Activated CD4-positive, CD25-positive, alpha-beta regulatory T cell (primary cell): Measurements from ENCODE around the gene ADAMTS15.

Experiments used
- DNase-seq, 4 experiments: peaks; one replicate each; lab custom pipeline; 2025; lab: John Stamatoyannopoulos, UW

Gene ADAMTS15, protein sequence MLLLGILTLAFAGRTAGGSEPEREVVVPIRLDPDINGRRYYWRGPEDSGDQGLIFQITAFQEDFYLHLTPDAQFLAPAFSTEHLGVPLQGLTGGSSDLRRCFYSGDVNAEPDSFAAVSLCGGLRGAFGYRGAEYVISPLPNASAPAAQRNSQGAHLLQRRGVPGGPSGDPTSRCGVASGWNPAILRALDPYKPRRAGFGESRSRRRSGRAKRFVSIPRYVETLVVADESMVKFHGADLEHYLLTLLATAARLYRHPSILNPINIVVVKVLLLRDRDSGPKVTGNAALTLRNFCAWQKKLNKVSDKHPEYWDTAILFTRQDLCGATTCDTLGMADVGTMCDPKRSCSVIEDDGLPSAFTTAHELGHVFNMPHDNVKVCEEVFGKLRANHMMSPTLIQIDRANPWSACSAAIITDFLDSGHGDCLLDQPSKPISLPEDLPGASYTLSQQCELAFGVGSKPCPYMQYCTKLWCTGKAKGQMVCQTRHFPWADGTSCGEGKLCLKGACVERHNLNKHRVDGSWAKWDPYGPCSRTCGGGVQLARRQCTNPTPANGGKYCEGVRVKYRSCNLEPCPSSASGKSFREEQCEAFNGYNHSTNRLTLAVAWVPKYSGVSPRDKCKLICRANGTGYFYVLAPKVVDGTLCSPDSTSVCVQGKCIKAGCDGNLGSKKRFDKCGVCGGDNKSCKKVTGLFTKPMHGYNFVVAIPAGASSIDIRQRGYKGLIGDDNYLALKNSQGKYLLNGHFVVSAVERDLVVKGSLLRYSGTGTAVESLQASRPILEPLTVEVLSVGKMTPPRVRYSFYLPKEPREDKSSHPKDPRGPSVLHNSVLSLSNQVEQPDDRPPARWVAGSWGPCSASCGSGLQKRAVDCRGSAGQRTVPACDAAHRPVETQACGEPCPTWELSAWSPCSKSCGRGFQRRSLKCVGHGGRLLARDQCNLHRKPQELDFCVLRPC

GRCh38 chr11:130448416-130449309 is at the start of gene ADAMTS15:
TSS of gene ADAMTS15 (plus strand) at chr11:130448645. CDS start at chr11:130448974, 329 bp downstream.
- no peak for DNase-seq

DNA sequence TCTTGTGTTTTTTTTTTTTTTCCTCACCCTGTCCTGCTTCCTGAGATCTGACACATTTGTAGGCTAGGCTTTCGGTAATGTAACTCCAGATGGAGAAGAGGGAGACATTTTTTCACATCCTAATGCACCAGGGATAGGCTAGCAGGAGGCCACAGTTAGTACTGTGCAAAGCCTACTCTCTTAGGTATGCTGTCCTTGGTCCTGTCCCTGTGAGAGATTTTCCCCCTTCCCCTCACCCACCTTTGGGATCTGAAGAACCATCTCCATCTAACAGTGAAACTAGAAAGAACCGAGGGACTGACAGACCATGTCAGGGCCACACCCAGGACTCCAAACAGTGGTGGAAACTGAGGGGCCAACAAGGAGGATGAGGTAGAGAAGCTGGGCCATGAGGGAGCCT is 49.2 kb upstream of the ADAMTS15 start:
- no peak for DNase-seq

DNA sequence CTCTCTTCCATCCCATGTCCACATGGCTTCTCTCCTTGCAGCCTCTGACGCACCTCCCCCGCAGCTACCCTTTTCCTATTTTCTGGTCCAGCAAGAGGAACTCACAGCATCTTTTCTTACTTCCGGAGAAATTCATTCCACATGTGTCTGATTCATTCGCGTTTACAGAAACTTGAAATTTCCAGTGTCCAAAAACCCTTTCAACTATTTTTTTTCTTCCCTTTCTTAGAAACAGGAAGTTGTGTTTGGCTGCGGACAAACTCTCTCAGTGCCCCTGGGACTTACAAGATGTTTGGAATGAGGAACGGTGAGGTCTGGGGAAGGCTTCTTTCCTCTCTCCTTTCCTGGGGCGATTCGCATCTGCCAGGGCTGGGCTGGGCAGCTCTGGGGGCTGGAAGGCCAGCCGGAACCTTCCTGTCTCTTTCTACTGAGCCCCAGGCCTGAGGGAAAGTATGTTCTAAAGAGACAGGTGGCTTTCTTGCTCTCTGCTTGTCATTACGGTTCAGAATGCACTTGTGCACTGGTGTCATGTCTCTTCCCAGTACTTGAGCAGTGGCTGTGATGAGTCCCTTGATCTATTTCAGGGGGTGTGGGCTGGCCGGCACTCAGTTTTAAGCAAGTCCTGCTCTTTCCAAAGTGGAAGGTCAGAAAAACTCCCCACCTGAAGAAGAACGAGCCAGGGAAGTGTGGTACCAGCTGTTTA is 47.5 kb upstream of the ADAMTS15 start:
- no peak for DNase-seq

DNA sequence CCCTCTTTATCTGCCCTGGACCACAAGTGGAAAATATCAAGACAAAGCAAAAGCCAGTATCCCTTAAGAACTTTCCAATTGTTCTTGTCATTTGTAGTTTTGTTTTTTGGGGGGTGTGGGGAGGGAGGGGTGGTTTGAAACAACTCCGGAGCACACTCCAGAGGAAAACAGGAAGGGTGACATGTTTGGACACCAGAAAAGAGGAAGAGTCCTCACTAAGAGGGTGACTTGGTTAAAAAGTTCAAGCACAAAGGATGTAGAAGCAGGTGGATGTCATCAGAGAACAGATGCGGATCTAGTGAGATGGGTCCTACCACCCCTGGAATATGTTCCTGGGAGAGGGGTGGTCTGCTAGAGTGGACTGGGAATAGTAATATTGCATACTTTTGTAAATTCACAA is 45.9 kb upstream of the ADAMTS15 start:
- no peak for DNase-seq

DNA sequence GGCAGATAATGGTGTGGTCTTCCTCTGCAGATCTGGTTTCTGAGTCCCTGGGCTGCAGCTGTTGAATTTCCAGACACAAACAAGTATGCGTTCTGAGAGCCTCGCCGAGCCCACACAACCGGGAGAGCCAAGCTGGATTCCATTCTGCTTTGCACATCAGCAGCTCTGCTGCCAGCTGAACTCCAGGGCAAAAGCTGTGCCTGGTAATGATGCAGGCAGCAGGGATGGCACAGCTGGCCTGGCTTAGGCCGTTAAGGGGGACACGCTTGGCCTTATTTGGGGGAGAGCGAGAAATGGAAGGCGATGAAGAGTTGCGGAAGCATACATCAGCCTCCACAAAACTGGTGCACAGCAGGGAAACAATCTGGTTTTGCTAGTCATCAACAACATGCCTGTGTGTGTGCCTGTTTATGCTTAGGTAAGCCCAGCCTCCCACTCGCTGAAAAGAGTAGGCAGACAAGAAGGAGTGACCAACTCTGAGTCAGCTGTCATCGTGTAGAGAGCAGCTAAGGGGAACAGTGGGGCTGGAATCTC is 45.1 kb upstream of the ADAMTS15 start:
- no peak for DNase-seq

DNA sequence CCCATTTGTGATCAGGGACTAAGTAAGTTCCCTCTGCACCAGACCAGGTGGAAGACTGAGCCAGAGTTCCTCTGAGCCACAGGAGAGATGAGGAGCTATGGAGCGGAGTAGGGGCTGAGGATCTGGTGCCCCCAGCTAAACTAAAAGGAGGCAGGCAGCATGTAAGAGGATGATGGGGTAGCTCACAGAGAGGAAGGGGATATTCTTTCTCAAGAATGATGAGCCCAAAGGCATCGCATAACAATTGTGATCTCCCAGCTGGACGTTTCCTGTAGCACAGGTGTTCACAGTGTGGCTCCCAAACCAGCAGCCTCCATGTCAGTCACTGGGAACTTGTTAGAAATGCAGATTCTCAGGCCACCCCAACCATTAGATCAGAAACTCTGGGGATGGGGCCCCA is 44.5 kb upstream of the ADAMTS15 start:
- DNase-seq, result no peak

DNA sequence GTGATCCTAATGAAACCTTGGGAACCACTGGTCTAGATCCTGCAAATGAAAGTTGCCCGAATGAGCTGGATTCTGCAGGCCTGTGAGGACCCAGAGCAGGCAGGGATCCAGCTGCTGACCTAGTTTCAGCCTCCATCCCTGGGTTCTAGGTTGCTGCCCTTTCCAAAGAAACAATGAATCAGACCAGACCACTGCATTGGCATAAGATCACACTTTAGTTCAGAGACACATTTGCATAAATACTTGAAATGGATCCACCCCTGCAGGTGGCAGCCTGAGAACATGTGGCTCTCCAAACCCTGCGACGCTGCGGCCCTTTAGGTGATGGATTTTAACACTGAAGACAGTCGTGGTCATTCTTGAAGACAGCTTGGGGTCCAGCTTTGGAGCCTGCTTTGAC is 43.7 kb upstream of the ADAMTS15 start:
- DNase-seq, result no peak

GRCh38 chr11:130405428-130405827 is 43.0 kb upstream of the ADAMTS15 start:
- no peak for DNase-seq

GRCh38 chr11:130407978-130408377 is 40.5 kb upstream of the ADAMTS15 start:
- no peak for DNase-seq

DNA sequence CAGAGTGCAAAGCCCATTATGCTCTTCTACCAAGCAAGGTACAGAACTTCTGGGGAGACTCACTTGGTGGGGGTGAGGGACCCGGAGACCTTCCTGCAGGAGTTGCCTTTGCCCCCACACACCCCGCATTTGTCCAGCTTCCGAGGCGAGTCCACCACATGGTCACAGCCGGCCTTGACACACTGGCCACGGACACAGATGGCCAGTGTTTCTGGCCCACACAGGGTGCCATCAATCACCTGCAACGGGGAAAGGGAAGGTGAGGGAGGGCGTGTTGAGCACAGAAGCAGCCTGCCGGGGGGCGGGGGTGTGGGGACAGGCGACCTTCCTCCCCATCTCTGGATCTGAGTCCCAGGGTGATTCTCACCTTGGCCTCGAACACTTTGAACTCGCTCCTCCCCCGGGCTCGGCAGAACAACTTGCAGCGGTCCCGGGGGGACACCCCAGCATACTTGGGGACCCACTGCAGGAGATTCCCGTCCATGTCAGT is 40.0 kb upstream of the ADAMTS15 start:
- DNase-seq, result no peak

DNA sequence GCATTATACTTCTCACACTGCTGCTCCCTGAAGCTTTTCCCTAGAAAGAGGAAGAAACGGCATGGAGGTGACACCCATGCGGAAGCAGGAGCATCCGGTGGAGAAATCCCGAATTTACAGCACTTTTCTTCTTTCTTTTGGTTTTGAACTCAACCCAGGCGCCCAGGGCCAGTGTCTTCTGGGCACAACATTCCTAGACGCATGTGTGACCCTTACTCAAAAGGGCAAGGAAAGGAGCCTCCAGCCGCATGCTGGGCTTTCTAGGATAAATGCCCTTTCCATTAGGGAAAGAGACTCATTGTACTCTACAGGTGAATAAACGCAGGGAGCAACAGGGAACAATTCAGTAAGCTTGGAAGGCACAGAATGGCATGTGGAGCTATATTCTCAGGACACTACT is 39.5 kb upstream of the ADAMTS15 start:
- DNase-seq, result no peak

DNA sequence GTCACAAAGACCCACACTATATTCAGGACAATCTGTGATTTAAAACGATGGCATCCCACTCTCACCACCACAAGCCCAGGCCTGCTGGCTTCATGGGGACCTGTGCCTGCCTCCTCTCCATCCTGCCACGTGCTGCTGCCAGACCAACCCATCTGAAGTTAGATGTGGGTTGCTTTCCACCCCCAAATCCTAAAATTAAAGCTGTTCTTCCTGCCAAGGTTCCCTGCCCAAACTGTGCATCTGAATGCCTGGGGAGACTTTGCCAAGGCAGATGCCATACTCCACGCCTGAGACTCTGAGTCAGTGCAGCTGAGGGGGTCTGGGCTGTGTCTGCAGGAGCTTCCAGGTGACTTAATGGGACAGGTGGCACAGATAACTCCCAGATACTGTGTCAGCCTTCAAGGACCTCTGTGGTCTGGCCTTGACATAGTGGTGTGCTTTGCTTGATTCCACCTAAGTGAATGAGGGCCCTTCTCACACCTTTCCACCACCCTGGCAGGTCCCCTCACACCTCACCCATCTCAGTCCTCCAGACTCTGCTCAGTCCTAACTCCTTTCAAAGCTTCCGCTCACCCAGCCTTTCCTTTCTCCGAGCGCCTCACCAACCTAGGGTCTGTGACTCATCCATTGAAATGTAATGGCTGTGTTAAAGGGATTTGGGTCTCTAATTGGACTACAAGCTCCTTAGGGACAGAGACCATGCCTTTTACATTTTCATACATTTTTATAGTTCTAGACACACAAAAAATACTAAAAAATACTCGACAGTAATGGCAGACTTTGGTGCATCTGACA is 38.7 kb upstream of the ADAMTS15 start:
- no peak for DNase-seq

- no peak for DNase-seq
Observed at GRCh38 chr11:130411223-130411622, 37.2 kb upstream of the ADAMTS15 start.

DNA sequence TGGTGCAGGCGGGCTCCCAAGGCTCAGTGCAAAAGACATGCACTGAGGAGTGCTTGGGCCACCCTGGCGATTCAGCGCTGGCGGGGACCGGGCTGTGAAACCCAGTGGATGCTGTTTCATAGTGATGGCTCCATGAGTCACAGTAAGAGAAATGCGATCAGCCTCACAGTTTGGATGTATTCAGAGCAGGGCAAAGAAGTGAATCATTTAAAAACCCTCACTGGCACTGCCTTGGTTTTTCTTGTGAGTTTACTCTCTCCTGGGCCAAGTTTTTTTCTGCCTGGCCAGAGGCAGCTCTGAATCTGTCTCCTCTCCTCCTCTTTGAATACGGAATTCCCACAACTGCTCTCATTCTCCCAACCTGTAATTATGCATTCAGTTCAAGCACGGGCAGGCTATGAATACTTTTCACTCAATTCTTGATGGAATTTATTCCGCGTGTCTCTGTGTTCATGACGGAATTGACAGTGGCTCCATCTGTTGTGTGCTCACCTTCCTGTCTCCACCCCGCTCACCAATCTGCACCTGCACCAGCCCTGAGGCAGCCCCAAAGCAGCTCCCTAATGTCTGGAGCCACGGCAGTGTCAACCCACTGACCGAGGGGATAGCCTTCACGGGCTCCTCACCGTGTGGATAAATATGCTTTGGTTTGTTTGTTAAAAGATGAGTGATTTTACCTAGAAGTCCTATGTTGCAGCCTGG is 34.9 kb upstream of the ADAMTS15 start:
- DNase-seq, result no peak

- DNase-seq, result no peak
Observed at GRCh38 chr11:130414107-130415080, 34.1 kb upstream of the ADAMTS15 start.

DNA sequence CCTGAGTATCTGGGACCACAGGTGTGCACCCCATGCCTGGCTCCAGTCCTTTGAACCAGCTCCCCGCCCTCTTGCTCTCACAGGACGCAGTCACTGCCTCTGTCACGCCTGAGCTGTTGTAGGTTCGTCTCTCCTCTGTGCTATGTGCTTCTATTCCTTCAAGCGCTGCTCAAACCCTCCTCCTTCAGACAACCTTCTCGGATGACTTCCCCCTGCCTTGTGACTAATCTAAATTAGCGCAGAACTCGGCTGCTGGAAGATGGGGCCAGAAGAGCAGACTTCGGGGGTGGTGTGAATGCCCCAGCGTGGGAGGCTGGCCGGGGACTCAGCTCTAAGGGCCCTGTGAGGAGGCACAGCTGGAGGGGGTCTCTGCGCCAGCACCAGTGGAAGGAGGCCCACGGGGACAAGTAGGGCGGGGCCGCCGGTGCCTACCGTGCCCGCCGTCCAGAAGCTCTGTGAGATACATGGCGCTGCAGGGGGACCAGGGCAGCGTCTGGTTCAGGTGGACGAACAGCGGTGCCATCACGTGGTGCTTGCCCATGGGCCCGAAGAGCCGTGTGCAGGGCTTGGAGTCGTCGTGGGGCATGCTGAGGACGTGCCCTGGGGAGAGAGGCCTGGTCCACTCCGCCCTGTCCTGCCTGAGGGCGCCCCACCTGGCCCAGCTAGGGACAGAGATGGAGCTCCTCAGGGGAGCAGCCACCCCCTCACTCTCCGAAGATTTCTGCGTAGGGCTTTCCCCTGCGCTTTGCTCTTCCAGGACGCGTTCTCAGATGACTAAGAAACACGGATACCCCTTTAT is 32.5 kb upstream of the ADAMTS15 start:
- DNase-seq, result no peak

DNA sequence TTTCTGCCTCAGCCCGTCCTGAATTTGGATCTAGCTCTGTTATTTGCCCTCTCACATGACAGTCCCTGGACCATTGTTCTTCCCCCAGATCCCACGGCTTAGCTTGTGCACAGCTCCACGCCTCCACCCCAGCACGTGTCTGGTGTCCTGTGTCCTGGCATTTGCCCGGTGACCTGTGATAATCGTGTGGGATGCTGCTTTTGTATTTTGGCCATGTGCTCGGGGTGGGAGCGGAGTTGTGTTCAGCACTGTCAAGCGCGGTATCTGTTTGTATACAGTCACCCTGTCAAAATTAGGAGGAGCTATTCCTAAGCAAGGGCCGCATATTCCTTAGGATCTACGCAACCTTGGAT is 31.9 kb upstream of the ADAMTS15 start:
- no peak for DNase-seq
